NT2/D1 (cell line): ENCODE results near the gene IL22.

ENCODE experiments used
- SUZ12 ChIP-seq: IDR thresholded peaks from 2 replicates; pipeline ENCODE4 v1.6.1; 2011; ENCODE audit not compliant: insufficient read length, insufficient read depth; ENCODE audit errors: extremely low read depth
- ZNF274 ChIP-seq: IDR thresholded peaks from 2 replicates; pipeline ENCODE4 v1.6.1; 2011; ENCODE audit warnings: mild to moderate bottlenecking, low read depth, low read length

GRCh38 chr12:68260153-68260552 lies 6.7 kb upstream of the IL22 start:
- TF ChIP-seq ZNF274 (no peak), SUZ12 (no peak)
